Activated CD8-positive, alpha-beta T cell treated with anti-CD3 and anti-CD28 coated beads for 36 hours (primary cell): ENCODE measurements around the gene PLOD1. TPM values are rescaled to one million over a fixed set of nuclear protein-coding genes. Genes with fewer than 3 reads are reported as not detected.
A peak's percentile ranks its signal among the peaks of the same experiment; 100 is the strongest.
"Not testable (repeated sequence)": the region's sequence is repeated elsewhere in the genome, so short reads cannot be mapped to it uniquely, and the experiment has no call there.

Experiments used
- ATAC-seq: fragments of 200-7000 bp; cut with Tn5 transposase; one replicate; pipeline ENCODE4 v1.10.0; 2021; ENCODE audit warnings: mild to moderate bottlenecking, moderate library complexity
- CTCF ChIA-PET: fragments of 350-600 bp; sonication (Branson Sonifier 250); formaldehyde crosslinking; loops from one replicate; lab custom pipeline; 2021; ENCODE audit warnings: antibody characterized with exemption; lab: Charles Lee
- POLR2A ChIA-PET: fragments of 350-600 bp; sonication (Branson Sonifier 250); formaldehyde crosslinking; loops from one replicate; lab custom pipeline; 2021; ENCODE audit warnings: antibody characterized with exemption; lab: Charles Lee
- DNase-seq: peaks from one replicate; pipeline ENCODE4 v3.0.0-alpha.2; 2020
- H3K27ac Mint-ChIP-seq: one replicate; pipeline ENCODE4 v1.8.0; 2021; ENCODE audit warnings: mild to moderate bottlenecking, mixed read lengths
- H3K27me3 Mint-ChIP-seq: one replicate; pipeline ENCODE4 v1.8.0; 2021; ENCODE audit warnings: mixed read lengths
- H3K36me3 Mint-ChIP-seq: one replicate; pipeline ENCODE4 v1.8.0; 2021; ENCODE audit warnings: low read depth, mixed read lengths
- H3K4me1 Mint-ChIP-seq: one replicate; pipeline ENCODE4 v1.8.0; 2021; ENCODE audit warnings: low read depth, mixed read lengths
- H3K4me3 Mint-ChIP-seq: one replicate; pipeline ENCODE4 v1.8.0; 2021; ENCODE audit warnings: mild to moderate bottlenecking, moderate library complexity, mixed read lengths
- H3K9me3 Mint-ChIP-seq: one replicate; pipeline ENCODE4 v1.8.0; 2021; ENCODE audit warnings: mixed read lengths
- intact Hi-C: fragments of 100-400 bp; cut with micrococcal nuclease; formaldehyde crosslinking; loops from one replicate; pipeline ENCODE4 v1.10.0; 2022
- total RNA-seq, 2 experiments: library from RNA; stranded (reverse); gene quantifications; one replicate each; pipeline ENCODE4 v1.2.3, GENCODE V29; 2021
- TF ChIP-seq, protein P1 (sequence below): fragments of 200-600 bp; IDR thresholded peaks from one replicate; pipeline ENCODE4 v1.8.0; 2022; ENCODE audit warnings: antibody characterized with exemption, mild to moderate bottlenecking

PLOD1 gene
- total RNA-seq, 2 experiments from 2014 or later, result 21.5 to 22.0 TPM

DNA sequence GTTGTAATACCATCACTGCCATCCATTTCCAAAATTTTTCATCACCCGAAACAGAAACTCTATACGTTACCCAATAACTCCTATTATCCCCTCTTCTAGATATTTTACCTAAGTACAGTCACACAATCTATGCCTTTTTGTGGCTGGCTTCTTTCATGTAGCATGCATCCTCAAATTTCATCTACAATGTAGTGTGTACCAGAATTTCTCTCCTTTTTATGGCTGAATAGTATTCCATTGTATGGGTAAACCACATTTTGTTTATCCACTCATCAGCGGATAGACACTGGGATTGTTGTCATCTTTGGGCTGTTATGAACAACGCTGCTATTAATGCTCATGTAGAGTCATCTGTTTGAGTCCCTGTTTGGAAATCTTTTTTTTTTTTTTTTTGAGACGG, 29.5 kb upstream of the PLOD1 start:
- Mint-ChIP-seq H3K27ac (no peak overlapping the region), H3K4me1 (peaks cover 29% of the 10 kb centered on the region), H3K36me3 (peaks cover 2% of the 10 kb centered on the region), H3K4me3 (no peak overlapping the region), H3K9me3 (no peaks in the 10 kb centered on the region), H3K27me3 (peaks cover 20% of the 10 kb centered on the region)
- ChIA-PET CTCF (interaction anchor here (1.7 kb wide), 1 partner anchor 12 kb away, joined by 4 read pairs; no protein-coding TSS in a partner anchor), POLR2A (no interaction called here)
- ATAC-seq (no peak), DNase-seq (no peak)
- TF ChIP-seq, protein P1, sequence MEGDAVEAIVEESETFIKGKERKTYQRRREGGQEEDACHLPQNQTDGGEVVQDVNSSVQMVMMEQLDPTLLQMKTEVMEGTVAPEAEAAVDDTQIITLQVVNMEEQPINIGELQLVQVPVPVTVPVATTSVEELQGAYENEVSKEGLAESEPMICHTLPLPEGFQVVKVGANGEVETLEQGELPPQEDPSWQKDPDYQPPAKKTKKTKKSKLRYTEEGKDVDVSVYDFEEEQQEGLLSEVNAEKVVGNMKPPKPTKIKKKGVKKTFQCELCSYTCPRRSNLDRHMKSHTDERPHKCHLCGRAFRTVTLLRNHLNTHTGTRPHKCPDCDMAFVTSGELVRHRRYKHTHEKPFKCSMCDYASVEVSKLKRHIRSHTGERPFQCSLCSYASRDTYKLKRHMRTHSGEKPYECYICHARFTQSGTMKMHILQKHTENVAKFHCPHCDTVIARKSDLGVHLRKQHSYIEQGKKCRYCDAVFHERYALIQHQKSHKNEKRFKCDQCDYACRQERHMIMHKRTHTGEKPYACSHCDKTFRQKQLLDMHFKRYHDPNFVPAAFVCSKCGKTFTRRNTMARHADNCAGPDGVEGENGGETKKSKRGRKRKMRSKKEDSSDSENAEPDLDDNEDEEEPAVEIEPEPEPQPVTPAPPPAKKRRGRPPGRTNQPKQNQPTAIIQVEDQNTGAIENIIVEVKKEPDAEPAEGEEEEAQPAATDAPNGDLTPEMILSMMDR, result no peak
- intact Hi-C loops, result no loop called here

DNA sequence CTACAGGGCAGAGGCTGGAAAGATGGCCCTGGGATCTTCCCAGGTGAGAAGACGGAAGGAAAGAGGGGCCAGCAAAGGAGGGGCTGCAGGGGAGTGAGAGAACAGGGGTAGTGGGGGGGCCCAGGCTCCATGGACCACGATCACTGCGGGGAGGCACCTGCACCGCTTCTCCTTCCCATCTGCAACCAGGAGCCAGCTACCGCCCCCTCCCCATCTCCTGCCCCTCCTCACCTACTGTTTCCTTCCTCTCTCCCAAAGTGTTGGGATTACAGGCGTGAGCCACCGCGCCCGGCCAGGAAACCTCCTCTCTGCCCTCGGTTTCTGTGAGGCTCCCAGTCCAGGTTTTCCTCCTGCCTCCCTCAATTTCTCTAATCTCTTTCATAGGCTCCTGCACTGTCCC, 27.6 kb upstream of the PLOD1 start:
- Mint-ChIP-seq H3K4me1 (peaks cover 29% of the 10 kb centered on the region), H3K27me3 (peaks cover 16% of the 10 kb centered on the region), H3K4me3 (no peak overlapping the region), H3K36me3 (peaks cover 2% of the 10 kb centered on the region), H3K9me3 (no peaks in the 10 kb centered on the region), H3K27ac (no peak overlapping the region)
- intact Hi-C loops, result no loop called here
- no peak for ATAC-seq
- CTCF ChIA-PET, result no interaction called here
- TF ChIP-seq, protein P1, result no peak
- POLR2A ChIA-PET, result interaction anchor here (0.7 to 5.0 kb wide), 8 partner anchors 28 to 214 kb away, joined by 3 to 263 read pairs (median 50); partner anchors contain the start of genes AGTRAP, NPPB, PLOD1 and TNFRSF8
- no peak for DNase-seq

- intact Hi-C loops, result loop anchor here (2.0 kb wide), 1 partner anchor 71 kb away; no protein-coding TSS in a partner anchor
- peaks cover 2% of the 10 kb centered on the region for H3K36me3 Mint-ChIP-seq
- ATAC-seq (peak; percentile 65), DNase-seq (peak; percentile 94)
- POLR2A ChIA-PET, result interaction anchor here (0.5 to 7.1 kb wide), 131 partner anchors 11 to 895 kb away, joined by 3 to 395 read pairs (median 6); partner anchors contain the start of genes AGTRAP, CLCN6, EXOSC10 and FBXO2
- peaks cover 29% of the 10 kb centered on the region for H3K4me1 Mint-ChIP-seq
- CTCF ChIA-PET, result interaction anchor here (0.7 to 1.6 kb wide), 9 partner anchors 8 to 124 kb away, joined by 3 to 6 read pairs (median 4); partner anchors contain the start of genes CLCN6 and MTHFR
- TF ChIP-seq, protein P1, result peak; percentile 65
- H3K4me3 Mint-ChIP-seq, result peak overlapping the region; percentile 90
- H3K27me3 Mint-ChIP-seq, result peaks cover 14% of the 10 kb centered on the region
- no peaks in the 10 kb centered on the region for H3K9me3 Mint-ChIP-seq
- peak overlapping the region; percentile 96 for H3K27ac Mint-ChIP-seq
These were observed 27.0 kb upstream of the PLOD1 start for GRCh38 chr1:11907275-11908094.

- no peaks in the 10 kb centered on the region for H3K9me3 Mint-ChIP-seq
- DNase-seq (peak; percentile 84), ATAC-seq (peak; percentile 60)
- H3K36me3 Mint-ChIP-seq, result peaks cover 2% of the 10 kb centered on the region
- ChIA-PET CTCF (interaction anchor here (0.7 to 1.6 kb wide), 9 partner anchors 9 to 123 kb away, joined by 3 to 6 read pairs (median 4); partner anchors contain the start of genes CLCN6 and MTHFR), POLR2A (interaction anchor here (0.5 to 7.1 kb wide), 142 partner anchors 12 to 896 kb away, joined by 3 to 395 read pairs (median 6); partner anchors contain the start of genes AGTRAP, CLCN6, EXOSC10 and FBXO2)
- TF ChIP-seq, protein P1, result no peak
- H3K27ac Mint-ChIP-seq, result peak overlapping the region; percentile 96
- H3K4me3 Mint-ChIP-seq, result peak overlapping the region; percentile 90
- H3K27me3 Mint-ChIP-seq, result peaks cover 14% of the 10 kb centered on the region
- intact Hi-C loops, result loop anchor here (2.0 kb wide), 1 partner anchor 71 kb away; no protein-coding TSS in a partner anchor
- peaks cover 29% of the 10 kb centered on the region for H3K4me1 Mint-ChIP-seq
These were observed 26.3 kb upstream of the PLOD1 start for GRCh38 chr1:11908095-11908675.

DNA sequence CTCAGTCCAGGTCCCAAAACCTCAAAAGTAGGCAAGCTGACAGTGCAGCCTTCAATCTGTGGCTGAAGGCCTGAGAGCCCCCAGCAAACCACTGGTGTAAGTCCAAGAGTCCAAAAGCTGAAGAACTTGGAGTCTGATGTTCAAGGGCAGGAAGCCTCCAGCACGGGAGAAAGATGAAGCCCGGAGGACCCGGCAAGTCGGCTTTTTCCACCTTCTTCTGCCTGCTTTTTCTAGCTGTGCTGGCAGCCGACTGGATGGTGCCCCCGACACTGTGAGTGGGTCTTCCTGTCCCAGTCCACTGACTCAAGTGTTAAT, 23.6 kb upstream of the PLOD1 start:
- H3K9me3 Mint-ChIP-seq, H3K27ac Mint-ChIP-seq, DNase-seq, H3K27me3 Mint-ChIP-seq, ATAC-seq, H3K36me3 Mint-ChIP-seq, intact Hi-C loops, H3K4me3 Mint-ChIP-seq: not testable (repeated sequence)
- H3K4me1 Mint-ChIP-seq, result peaks cover 20% of the 10 kb centered on the region
- POLR2A ChIA-PET, result interaction anchor here (0.6 to 7.1 kb wide), 15 partner anchors 10 to 1424 kb away, joined by 3 to 395 read pairs (median 49); partner anchors contain the start of genes AGTRAP, CLCN6, KIAA2013 and MFN2
- CTCF ChIA-PET, result interaction anchor here (0.8 kb wide), 1 partner anchor 26 kb away, joined by 3 read pairs; no protein-coding TSS in a partner anchor
